ENCODE measurements around the gene MMD2. TPM values are rescaled to one million over a fixed set of nuclear protein-coding genes. Genes with fewer than 3 reads are reported as not detected.

Gene MMD2
- total RNA-seq, 2 experiments from 2014 or later: not detected

DNA sequence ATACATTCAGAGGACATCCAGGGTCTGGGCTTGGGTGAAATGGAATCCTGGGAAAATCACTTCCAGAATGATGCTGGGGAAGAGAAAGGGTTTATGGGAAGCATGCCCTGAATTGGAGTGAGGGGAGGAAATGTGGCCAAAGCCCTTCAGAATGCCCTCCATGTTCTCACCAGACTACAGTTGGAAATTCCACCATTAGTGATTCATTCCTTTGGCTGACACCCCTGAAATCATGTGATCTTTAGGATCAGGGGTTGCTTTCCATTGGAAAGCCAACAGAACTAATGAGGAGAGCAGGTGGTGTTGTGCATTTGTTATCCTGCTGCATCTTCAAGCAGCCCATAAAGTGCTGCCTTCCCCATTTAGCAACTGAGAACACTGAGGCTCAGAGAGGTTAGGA is 54.6 kb downstream of the MMD2 start:
- CTCF ChIA-PET (ENCODE audit: unreplicated experiment): no interaction called here
- H3K36me3 ChIP-seq (ENCODE audit: insufficient read depth, low read length): no peaks in the 10 kb centered on the region
- no peaks in the 10 kb centered on the region for H3K79me2 ChIP-seq (ENCODE audit: insufficient read depth, low read depth, low read length)
- BruUV-seq (replicated peaks): no TSS peak
- no peaks in the 10 kb centered on the region for H3K4me1 ChIP-seq (ENCODE audit: insufficient read depth, low read length, poor library complexity, severe bottlenecking)
- intact Hi-C loops (cut with micrococcal nuclease; ENCODE audit: unreplicated experiment): no loop called here
- POLR2A ChIA-PET: no interaction called here
- no peak for DNase-seq (ENCODE audit: low spot score)
- H3K4me3 ChIP-seq (ENCODE audit: low read depth, low read length, poor library complexity, severe bottlenecking): no peak overlapping the region
- no peak overlapping the region for H3K27ac ChIP-seq (ENCODE audit: low read depth, low read length, poor library complexity, severe bottlenecking)
- no peak overlapping the region for H2AFZ ChIP-seq (ENCODE audit: low read length)
- H3K9me3 ChIP-seq (ENCODE audit: low read length): no peaks in the 10 kb centered on the region
- H3K9me2 ChIP-seq (ENCODE audit: insufficient read depth, low read length): no peaks in the 10 kb centered on the region
- TF ChIP-seq EZH2phosphoT487 (IDR thresholded peaks at IDR 0.05; ENCODE audit: borderline replicate concordance, low read depth, low read length): no peak
- TF ChIP-seq, protein P1, sequence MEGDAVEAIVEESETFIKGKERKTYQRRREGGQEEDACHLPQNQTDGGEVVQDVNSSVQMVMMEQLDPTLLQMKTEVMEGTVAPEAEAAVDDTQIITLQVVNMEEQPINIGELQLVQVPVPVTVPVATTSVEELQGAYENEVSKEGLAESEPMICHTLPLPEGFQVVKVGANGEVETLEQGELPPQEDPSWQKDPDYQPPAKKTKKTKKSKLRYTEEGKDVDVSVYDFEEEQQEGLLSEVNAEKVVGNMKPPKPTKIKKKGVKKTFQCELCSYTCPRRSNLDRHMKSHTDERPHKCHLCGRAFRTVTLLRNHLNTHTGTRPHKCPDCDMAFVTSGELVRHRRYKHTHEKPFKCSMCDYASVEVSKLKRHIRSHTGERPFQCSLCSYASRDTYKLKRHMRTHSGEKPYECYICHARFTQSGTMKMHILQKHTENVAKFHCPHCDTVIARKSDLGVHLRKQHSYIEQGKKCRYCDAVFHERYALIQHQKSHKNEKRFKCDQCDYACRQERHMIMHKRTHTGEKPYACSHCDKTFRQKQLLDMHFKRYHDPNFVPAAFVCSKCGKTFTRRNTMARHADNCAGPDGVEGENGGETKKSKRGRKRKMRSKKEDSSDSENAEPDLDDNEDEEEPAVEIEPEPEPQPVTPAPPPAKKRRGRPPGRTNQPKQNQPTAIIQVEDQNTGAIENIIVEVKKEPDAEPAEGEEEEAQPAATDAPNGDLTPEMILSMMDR (conservative IDR thresholded peaks at IDR 0.05; ENCODE audit: low read length): no peak
- H4K20me1 ChIP-seq (ENCODE audit: insufficient read depth, low read length): no peaks in the 10 kb centered on the region
- H3K4me2 ChIP-seq (ENCODE audit: low read length): no peak overlapping the region

GRCh38 chr7:4895766-4896165 is 63.2 kb downstream of the MMD2 start:
- no peak for DNase-seq (ENCODE audit: low spot score)
- Histone ChIP-seq H3K4me3 (ENCODE audit: low read depth, low read length, poor library complexity, severe bottlenecking) (no peak overlapping the region), H3K9me3 (ENCODE audit: low read length) (no peaks in the 10 kb centered on the region), H3K36me3 (ENCODE audit: insufficient read depth, low read length) (no peaks in the 10 kb centered on the region), H3K27ac (ENCODE audit: low read depth, low read length, poor library complexity, severe bottlenecking) (no peak overlapping the region), H3K4me2 (ENCODE audit: low read length) (no peak overlapping the region), H2AFZ (ENCODE audit: low read length) (no peak overlapping the region), H3K4me1 (ENCODE audit: insufficient read depth, low read length, poor library complexity, severe bottlenecking) (no peaks in the 10 kb centered on the region), H3K9me2 (ENCODE audit: insufficient read depth, low read length) (no peaks in the 10 kb centered on the region), H3K79me2 (ENCODE audit: insufficient read depth, low read depth, low read length) (no peaks in the 10 kb centered on the region), H4K20me1 (ENCODE audit: insufficient read depth, low read length) (no peaks in the 10 kb centered on the region)
- intact Hi-C loops (cut with micrococcal nuclease; ENCODE audit: unreplicated experiment): no loop called here
- BruUV-seq (replicated peaks): no TSS peak
- CTCF ChIA-PET (ENCODE audit: unreplicated experiment): no interaction called here
- POLR2A ChIA-PET: no interaction called here
- no peak for TF ChIP-seq EZH2phosphoT487 (IDR thresholded peaks at IDR 0.05; ENCODE audit: borderline replicate concordance, low read depth, low read length)
- TF ChIP-seq, protein P1 (conservative IDR thresholded peaks at IDR 0.05; ENCODE audit: low read length): no peak

DNA sequence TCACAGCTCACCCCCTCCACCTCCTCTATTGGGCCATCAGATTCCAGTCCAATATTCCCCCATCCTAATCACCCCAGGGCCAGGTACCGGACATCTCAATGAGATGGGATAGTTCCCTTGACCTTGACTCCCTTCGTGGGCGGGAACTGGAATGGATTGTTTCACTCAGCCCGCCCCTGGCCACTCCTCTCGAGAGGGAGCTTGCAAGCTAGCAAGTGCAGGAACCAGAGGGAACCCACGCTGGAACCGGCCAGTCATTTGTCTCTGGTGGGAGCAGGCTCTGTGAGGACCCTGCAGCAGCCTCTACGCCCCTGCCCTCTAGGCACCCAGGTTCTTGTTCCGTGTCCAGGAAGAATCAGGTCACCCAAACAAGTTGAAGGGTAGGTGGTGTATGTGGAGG is 64.5 kb downstream of the MMD2 start:
- no peaks in the 10 kb centered on the region for H3K4me1 ChIP-seq (ENCODE audit: insufficient read depth, low read length, poor library complexity, severe bottlenecking)
- POLR2A ChIA-PET: no interaction called here
- no peak overlapping the region for H3K4me3 ChIP-seq (ENCODE audit: low read depth, low read length, poor library complexity, severe bottlenecking)
- DNase-seq (ENCODE audit: low spot score): no peak
- no peak overlapping the region for H2AFZ ChIP-seq (ENCODE audit: low read length)
- H3K27ac ChIP-seq (ENCODE audit: low read depth, low read length, poor library complexity, severe bottlenecking): no peak overlapping the region
- intact Hi-C loops (cut with micrococcal nuclease; ENCODE audit: unreplicated experiment): no loop called here
- CTCF ChIA-PET (ENCODE audit: unreplicated experiment): no interaction called here
- no peaks in the 10 kb centered on the region for H3K9me2 ChIP-seq (ENCODE audit: insufficient read depth, low read length)
- TF ChIP-seq, protein P1 (conservative IDR thresholded peaks at IDR 0.05; ENCODE audit: low read length): no peak
- TF ChIP-seq EZH2phosphoT487 (IDR thresholded peaks at IDR 0.05; ENCODE audit: borderline replicate concordance, low read depth, low read length): no peak
- no peaks in the 10 kb centered on the region for H4K20me1 ChIP-seq (ENCODE audit: insufficient read depth, low read length)
- H3K4me2 ChIP-seq (ENCODE audit: low read length): no peak overlapping the region
- no peaks in the 10 kb centered on the region for H3K9me3 ChIP-seq (ENCODE audit: low read length)
- no peaks in the 10 kb centered on the region for H3K79me2 ChIP-seq (ENCODE audit: insufficient read depth, low read depth, low read length)
- no peaks in the 10 kb centered on the region for H3K36me3 ChIP-seq (ENCODE audit: insufficient read depth, low read length)
- no TSS peak for BruUV-seq (replicated peaks)
